Thyroid gland (tissue), 4 donors: ENCODE measurements around the gene DSC2.

Experiments
- CTCF ChIP-seq, 6 experiments: fragments of 200-600 bp in 3 of 6; fragments of 450-650 bp in 3 of 6; sonication (generic) in 3 of 6; IDR thresholded peaks; one replicate each; pipeline ENCODE4 v1.5.1; 2016 to 2019; ENCODE audit warnings: antibody characterized with exemption in 6 of 6, mild to moderate bottlenecking in 2 of 6, inconsistent platforms in 1 of 6, moderate library complexity in 1 of 6
- POLR2A ChIP-seq, 2 donors: fragments of 450-650 bp; IDR thresholded peaks; one replicate each; pipeline ENCODE4 v1.6.1; 2017; ENCODE audit warnings: antibody characterized with exemption in 2 of 2, mild to moderate bottlenecking in 2 of 2, moderate library complexity in 1 of 2

GRCh38 chr18:31120594-31120993, 18.4 kb upstream of the DSC2 start:
- TF ChIP-seq CTCF (IDR thresholded peaks at IDR 0.05) (no peak), POLR2A (IDR thresholded peaks at IDR 0.05) (no peak)
